Fibroblast of lung (primary cell): Measurements from ENCODE around the gene SLC35F3. TPM values are rescaled to one million over a fixed set of nuclear protein-coding genes. Genes with fewer than 3 reads are reported as not detected.
A peak's percentile ranks its signal among the peaks of the same experiment; 100 is the strongest.

Experiments
- DNase-seq, 2 donors: peaks; one replicate each; pipeline versions ENCODE4 v3.0.0 to v3.0.0-alpha.2; 2010; ENCODE audit warnings: low read depth in 2 of 2
- H2AFZ ChIP-seq: 2 replicates; pipeline ENCODE4 v1.5.1; 2012; ENCODE audit warnings: low read length, control low read depth, inconsistent platforms
- H3K27ac ChIP-seq: 2 replicates; pipeline ENCODE4 v1.5.1; 2011; ENCODE audit warnings: low read length, control low read depth; ENCODE audit not compliant: insufficient read depth
- H3K27me3 ChIP-seq: 2 replicates; pipeline ENCODE4 v1.5.1; 2011; ENCODE audit warnings: mild to moderate bottlenecking, low read length; ENCODE audit not compliant: control insufficient read depth, insufficient read depth
- H3K36me3 ChIP-seq: 2 replicates; pipeline ENCODE4 v1.5.1; 2011; ENCODE audit warnings: low read length; ENCODE audit not compliant: control insufficient read depth, insufficient read depth
- H3K4me1 ChIP-seq: 2 replicates; pipeline ENCODE4 v1.5.1; 2011; ENCODE audit warnings: low read length; ENCODE audit not compliant: control insufficient read depth, insufficient read depth; ENCODE audit errors: extremely low read depth
- H3K4me2 ChIP-seq: 2 replicates; pipeline ENCODE4 v1.5.1; 2011; ENCODE audit warnings: low read length, control low read depth; ENCODE audit not compliant: insufficient read depth; ENCODE audit errors: extremely low read depth
- H3K4me3 ChIP-seq, 4 experiments: fragments of 200-600 bp in 1 of 4; sonication (generic) in 1 of 4; replicated peaks in 1 of 4; 2 replicates each; pipeline ENCODE4 v1.5.1; 2011 to 2016; ENCODE audit warnings: low read length in 4 of 4, low read depth in 3 of 4, mild to moderate bottlenecking in 3 of 4, control low read depth in 2 of 4, inconsistent platforms in 1 of 4, mixed read lengths in 1 of 4; ENCODE audit not compliant: insufficient read depth in 1 of 4; ENCODE audit errors: control extremely low read depth in 1 of 4
- H3K79me2 ChIP-seq: 2 replicates; pipeline ENCODE4 v1.5.1; 2012; ENCODE audit warnings: mild to moderate bottlenecking, low read length, inconsistent platforms; ENCODE audit not compliant: control insufficient read depth, insufficient read depth
- H3K9ac ChIP-seq: 2 replicates; pipeline ENCODE4 v1.5.1; 2011; ENCODE audit warnings: mild to moderate bottlenecking, low read length, control low read depth; ENCODE audit not compliant: insufficient read depth
- H3K9me3 ChIP-seq: 2 replicates; pipeline ENCODE4 v1.5.1; 2012; ENCODE audit warnings: low read depth, low read length; ENCODE audit not compliant: control insufficient read depth, insufficient read depth
- H4K20me1 ChIP-seq: 2 replicates; pipeline ENCODE4 v1.5.1; 2011; ENCODE audit warnings: low read length; ENCODE audit not compliant: control insufficient read depth, insufficient read depth; ENCODE audit errors: extremely low read depth
- EZH2 ChIP-seq: IDR thresholded peaks from 2 replicates; pipeline ENCODE4 v1.5.1; 2012; ENCODE audit warnings: low read length, control low read depth, mild to moderate bottlenecking; ENCODE audit errors: missing control alignments
- polyA plus RNA-seq, 2 donors: library from polyadenylated mRNA; depleted of rRNA in 1 of 2; stranded (reverse) in 1 of 2; unstranded in 1 of 2; fragments of >200 nt; gene quantifications; 2 replicates each; pipeline ENCODE4 v1.2.1, GENCODE V29; 2011 to 2012; ENCODE audit warnings: missing spikeins in 1 of 2
- total RNA-seq: library from RNA; depleted of rRNA; stranded (reverse); fragments of >200 nt; gene quantifications from 2 replicates; pipeline ENCODE4 v1.2.1, GENCODE V29; 2014
- TF ChIP-seq, protein P1 (sequence below), 2 donors: IDR thresholded peaks in 1 of 2; conservative IDR thresholded peaks in 1 of 2; 1 replicate in 1 of 2; 2 replicates in 1 of 2; pipeline ENCODE4 v1.5.1; 2011 to 2012; ENCODE audit warnings: low read length in 2 of 2, control low read depth in 1 of 2, inconsistent platforms in 1 of 2, low read depth in 1 of 2, mild to moderate bottlenecking in 1 of 2

The SLC35F3 gene
- total and polyA plus RNA-seq, 2 donors (not counting 1 experiment from before 2014, with no cell fraction given), result not detected

DNA sequence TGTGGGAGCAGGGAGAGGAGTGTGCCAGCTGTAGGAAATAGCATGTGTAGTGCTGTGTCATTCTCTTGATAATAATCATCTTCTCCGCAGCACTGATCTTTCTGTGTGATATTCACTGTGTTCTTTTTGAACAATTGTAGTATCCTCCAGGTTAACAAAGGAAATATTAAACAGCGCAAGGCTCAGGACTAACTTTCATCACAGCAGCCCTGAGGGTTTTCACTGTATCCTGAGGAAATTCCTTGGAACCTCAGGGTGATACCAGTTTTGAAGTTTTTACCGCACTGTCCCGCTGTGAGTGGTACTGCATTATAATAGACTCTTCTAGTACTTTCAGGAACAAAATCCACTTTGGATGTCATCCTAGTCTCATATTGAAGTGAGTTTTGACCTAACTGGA, 240.4 kb downstream of the SLC35F3 start:
- no peak for TF ChIP-seq EZH2
- TF ChIP-seq, protein P1, sequence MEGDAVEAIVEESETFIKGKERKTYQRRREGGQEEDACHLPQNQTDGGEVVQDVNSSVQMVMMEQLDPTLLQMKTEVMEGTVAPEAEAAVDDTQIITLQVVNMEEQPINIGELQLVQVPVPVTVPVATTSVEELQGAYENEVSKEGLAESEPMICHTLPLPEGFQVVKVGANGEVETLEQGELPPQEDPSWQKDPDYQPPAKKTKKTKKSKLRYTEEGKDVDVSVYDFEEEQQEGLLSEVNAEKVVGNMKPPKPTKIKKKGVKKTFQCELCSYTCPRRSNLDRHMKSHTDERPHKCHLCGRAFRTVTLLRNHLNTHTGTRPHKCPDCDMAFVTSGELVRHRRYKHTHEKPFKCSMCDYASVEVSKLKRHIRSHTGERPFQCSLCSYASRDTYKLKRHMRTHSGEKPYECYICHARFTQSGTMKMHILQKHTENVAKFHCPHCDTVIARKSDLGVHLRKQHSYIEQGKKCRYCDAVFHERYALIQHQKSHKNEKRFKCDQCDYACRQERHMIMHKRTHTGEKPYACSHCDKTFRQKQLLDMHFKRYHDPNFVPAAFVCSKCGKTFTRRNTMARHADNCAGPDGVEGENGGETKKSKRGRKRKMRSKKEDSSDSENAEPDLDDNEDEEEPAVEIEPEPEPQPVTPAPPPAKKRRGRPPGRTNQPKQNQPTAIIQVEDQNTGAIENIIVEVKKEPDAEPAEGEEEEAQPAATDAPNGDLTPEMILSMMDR (conservative IDR thresholded peaks at IDR 0.05 in 1 of 2, IDR thresholded peaks at IDR 0.05 in 1 of 2; ENCODE audit: low read depth in 1 of 2, low read length in 2 of 2), result no peak
- Histone ChIP-seq H3K36me3 (no peaks in the 10 kb centered on the region), H3K27ac (no peak overlapping the region), H3K4me2 (no peak overlapping the region), H3K27me3 (no peaks in the 10 kb centered on the region), H3K79me2 (no peaks in the 10 kb centered on the region), H4K20me1 (no peaks in the 10 kb centered on the region), H3K9me3 (no peaks in the 10 kb centered on the region), H2AFZ (no peak overlapping the region), H3K4me3 (no peak overlapping the region), H3K4me1 (no peaks in the 10 kb centered on the region), H3K9ac (no peak overlapping the region)
- DNase-seq, result peak in 1 of 2 donors; percentile 21

DNA sequence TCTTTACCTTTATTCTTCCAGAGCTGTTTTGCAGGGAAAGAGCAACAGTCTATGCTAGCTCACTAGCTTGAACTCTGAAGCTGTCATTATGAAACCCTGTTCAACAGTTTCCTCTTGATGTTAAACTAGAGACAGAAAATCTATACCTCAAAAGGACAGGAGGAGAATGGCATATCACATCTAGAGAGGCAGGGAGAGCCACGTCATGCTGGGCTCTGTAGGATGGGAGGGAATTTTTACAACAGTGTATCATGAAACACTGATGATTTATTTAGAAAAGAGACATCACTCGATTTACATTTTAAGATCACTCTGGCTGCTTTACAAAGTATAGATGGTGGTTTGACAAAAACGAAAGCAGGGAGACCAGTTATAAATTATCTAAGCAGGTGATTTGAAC, 243.9 kb downstream of the SLC35F3 start:
- Histone ChIP-seq H4K20me1 (no peaks in the 10 kb centered on the region), H3K79me2 (no peaks in the 10 kb centered on the region), H3K4me3 (no peak overlapping the region)

DNA sequence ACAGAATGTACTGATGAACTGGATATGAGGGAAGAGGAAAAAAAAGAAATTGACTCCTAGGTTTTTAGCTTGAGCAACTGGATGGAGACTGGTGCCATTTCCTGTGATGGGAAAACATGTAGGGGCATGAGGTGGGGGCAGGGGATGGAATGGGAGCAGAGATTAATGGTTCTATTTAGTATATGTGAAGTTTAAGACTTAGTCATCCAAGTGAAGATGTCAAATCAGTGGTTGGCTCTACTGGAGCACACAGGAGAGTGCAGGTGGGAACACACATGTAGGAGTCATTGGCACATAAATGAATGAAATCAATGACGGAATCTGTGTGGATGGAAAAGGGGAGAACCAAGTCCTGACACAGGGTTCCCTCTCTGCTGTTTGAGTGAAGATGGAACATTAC, 244.3 kb downstream of the SLC35F3 start:
- H3K27ac ChIP-seq, result no peak overlapping the region
- no peaks in the 10 kb centered on the region for H3K36me3 ChIP-seq
- no peak for TF ChIP-seq EZH2
- TF ChIP-seq, protein P1 (conservative IDR thresholded peaks at IDR 0.05 in 1 of 2, IDR thresholded peaks at IDR 0.05 in 1 of 2; ENCODE audit: low read depth in 1 of 2, low read length in 2 of 2), result no peak
- peak in 1 of 2 donors; percentile 47 for DNase-seq
- H3K27me3 ChIP-seq, result no peaks in the 10 kb centered on the region
- H3K4me1 ChIP-seq, result no peaks in the 10 kb centered on the region
- no peak overlapping the region for H3K9ac ChIP-seq
- H3K79me2 ChIP-seq, result no peaks in the 10 kb centered on the region
- H3K4me3 ChIP-seq, result no peak overlapping the region
- H2AFZ ChIP-seq, result no peak overlapping the region
- no peaks in the 10 kb centered on the region for H3K9me3 ChIP-seq
- no peak overlapping the region for H3K4me2 ChIP-seq
- H4K20me1 ChIP-seq, result no peaks in the 10 kb centered on the region

More for the DNA sequence above, 243.9 kb downstream of the SLC35F3 start:
- H3K27ac ChIP-seq, result no peak overlapping the region
- no peaks in the 10 kb centered on the region for H3K36me3 ChIP-seq
- no peaks in the 10 kb centered on the region for H3K27me3 ChIP-seq
- no peaks in the 10 kb centered on the region for H3K9me3 ChIP-seq
- H3K4me1 ChIP-seq, result no peaks in the 10 kb centered on the region
- DNase-seq, result no peak
- TF ChIP-seq, protein P1 (conservative IDR thresholded peaks at IDR 0.05 in 1 of 2, IDR thresholded peaks at IDR 0.05 in 1 of 2; ENCODE audit: low read depth in 1 of 2, low read length in 2 of 2), result no peak
- no peak for TF ChIP-seq EZH2
- no peak overlapping the region for H3K4me2 ChIP-seq
- no peak overlapping the region for H3K9ac ChIP-seq
- H2AFZ ChIP-seq, result no peak overlapping the region
